ENCODE measurements around the gene ARGLU1.

DNA sequence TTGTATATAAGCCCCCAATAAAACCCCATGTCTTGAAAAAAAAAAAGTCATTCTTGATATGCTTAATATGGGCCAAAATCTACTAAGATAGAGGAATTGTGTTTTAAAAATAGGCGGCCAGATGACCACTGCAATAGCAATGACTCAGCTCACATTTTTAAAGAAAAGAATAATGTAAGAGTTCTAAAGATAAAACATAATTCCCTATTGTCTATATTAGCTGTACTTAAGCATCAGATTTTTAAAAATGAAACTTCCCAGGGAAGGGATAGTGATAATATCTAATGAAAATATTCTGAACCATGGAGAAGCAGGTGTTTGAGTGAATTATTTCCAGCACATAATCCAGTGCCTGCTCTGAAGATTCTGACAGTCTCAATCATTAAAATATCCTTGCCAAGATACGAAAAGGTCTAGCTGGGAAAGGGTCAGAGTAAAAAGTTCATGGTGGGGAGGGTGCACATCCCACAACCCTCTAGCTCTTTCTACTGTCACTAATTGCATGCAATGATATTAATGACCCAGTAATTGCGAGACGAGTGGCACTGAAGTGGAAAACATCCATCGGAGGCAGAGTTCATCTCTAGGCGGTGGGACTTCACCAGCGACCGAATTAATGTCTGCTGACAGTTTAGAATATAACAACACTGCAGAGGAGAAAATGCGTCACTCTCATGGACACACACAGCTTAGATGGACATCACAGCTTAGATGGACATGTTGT is 64.0 kb downstream of the ARGLU1 start:
- TF ChIP-seq EZH2phosphoT487 (IDR thresholded peaks at IDR 0.05; ENCODE audit: unreplicated experiment) (no peak), CTCF (conservative IDR thresholded peaks at IDR 0.05; ENCODE audit: low read depth in 2 of 2) (no peak), POLR2AphosphoS5 (IDR thresholded peaks at IDR 0.05; ENCODE audit: low read depth) (no peak), EZH2 (IDR thresholded peaks at IDR 0.05; ENCODE audit: low read depth, unreplicated experiment) (no peak), CREB1 (CRISPR knock-in tag; IDR thresholded peaks at IDR 0.05; ENCODE audit: low read depth) (no peak), STAT1 (IDR thresholded peaks at IDR 0.05; ENCODE audit: unreplicated experiment) (no peak), ZNF114 (CRISPR knock-in tag; IDR thresholded peaks at IDR 0.05) (no peak), NANOG (IDR thresholded peaks at IDR 0.05; ENCODE audit: borderline replicate concordance) (no peak)
- TF ChIP-seq, protein P1, sequence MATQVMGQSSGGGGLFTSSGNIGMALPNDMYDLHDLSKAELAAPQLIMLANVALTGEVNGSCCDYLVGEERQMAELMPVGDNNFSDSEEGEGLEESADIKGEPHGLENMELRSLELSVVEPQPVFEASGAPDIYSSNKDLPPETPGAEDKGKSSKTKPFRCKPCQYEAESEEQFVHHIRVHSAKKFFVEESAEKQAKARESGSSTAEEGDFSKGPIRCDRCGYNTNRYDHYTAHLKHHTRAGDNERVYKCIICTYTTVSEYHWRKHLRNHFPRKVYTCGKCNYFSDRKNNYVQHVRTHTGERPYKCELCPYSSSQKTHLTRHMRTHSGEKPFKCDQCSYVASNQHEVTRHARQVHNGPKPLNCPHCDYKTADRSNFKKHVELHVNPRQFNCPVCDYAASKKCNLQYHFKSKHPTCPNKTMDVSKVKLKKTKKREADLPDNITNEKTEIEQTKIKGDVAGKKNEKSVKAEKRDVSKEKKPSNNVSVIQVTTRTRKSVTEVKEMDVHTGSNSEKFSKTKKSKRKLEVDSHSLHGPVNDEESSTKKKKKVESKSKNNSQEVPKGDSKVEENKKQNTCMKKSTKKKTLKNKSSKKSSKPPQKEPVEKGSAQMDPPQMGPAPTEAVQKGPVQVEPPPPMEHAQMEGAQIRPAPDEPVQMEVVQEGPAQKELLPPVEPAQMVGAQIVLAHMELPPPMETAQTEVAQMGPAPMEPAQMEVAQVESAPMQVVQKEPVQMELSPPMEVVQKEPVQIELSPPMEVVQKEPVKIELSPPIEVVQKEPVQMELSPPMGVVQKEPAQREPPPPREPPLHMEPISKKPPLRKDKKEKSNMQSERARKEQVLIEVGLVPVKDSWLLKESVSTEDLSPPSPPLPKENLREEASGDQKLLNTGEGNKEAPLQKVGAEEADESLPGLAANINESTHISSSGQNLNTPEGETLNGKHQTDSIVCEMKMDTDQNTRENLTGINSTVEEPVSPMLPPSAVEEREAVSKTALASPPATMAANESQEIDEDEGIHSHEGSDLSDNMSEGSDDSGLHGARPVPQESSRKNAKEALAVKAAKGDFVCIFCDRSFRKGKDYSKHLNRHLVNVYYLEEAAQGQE (IDR thresholded peaks at IDR 0.05; ENCODE audit: unreplicated experiment), result no peak

All from GM23338 (cell line).